OCI-LY1 (cell line): ENCODE data around the gene BCORL1.

Experiments used
- H2AFZ ChIP-seq: fragments of 200-600 bp; sonication (generic), shearing (Covaris generic); 2 replicates; pipeline ENCODE4 v1.6.0; 2014; ENCODE audit warnings: antibody characterized with exemption, mild to moderate bottlenecking, low read length
- H3F3A ChIP-seq: fragments of 200-600 bp; sonication (generic), shearing (Covaris generic); 2 replicates; pipeline ENCODE4 v1.6.0; 2014; ENCODE audit warnings: mild to moderate bottlenecking, antibody characterized with exemption, low read length, moderate library complexity; ENCODE audit not compliant: insufficient read depth
- H3K27ac ChIP-seq: fragments of 200-600 bp; sonication (generic); 2 replicates; pipeline ENCODE4 v1.5.1; 2014; ENCODE audit warnings: low read length, mixed run types, mild to moderate bottlenecking, low read depth; ENCODE audit not compliant: poor library complexity, severe bottlenecking
- H3K27me3 ChIP-seq: fragments of 200-600 bp; sonication (generic); 2 replicates; pipeline ENCODE4 v1.6.0; 2014; ENCODE audit warnings: antibody characterized with exemption, mild to moderate bottlenecking, low read length, moderate library complexity; ENCODE audit not compliant: insufficient read depth
- H3K36me3 ChIP-seq: fragments of 200-600 bp; sonication (generic); 2 replicates; pipeline ENCODE4 v1.6.1; 2014; ENCODE audit warnings: mild to moderate bottlenecking, antibody characterized with exemption, low read length, moderate library complexity, mixed read lengths; ENCODE audit not compliant: insufficient read depth
- H3K4me1 ChIP-seq: fragments of 200-600 bp; sonication (generic); 2 replicates; pipeline ENCODE4 v1.5.1; 2014; ENCODE audit warnings: mild to moderate bottlenecking, low read length, moderate library complexity; ENCODE audit not compliant: insufficient read depth, severe bottlenecking
- H3K4me2 ChIP-seq: fragments of 200-600 bp; sonication (generic), shearing (Covaris generic); 2 replicates; pipeline ENCODE4 v1.6.1; 2014; ENCODE audit warnings: low read length
- H3K4me3 ChIP-seq: fragments of 200-600 bp; sonication (generic); 2 replicates; pipeline ENCODE4 v1.5.1; 2014; ENCODE audit warnings: low read length, low read depth, mild to moderate bottlenecking, mixed read lengths; ENCODE audit not compliant: poor library complexity, severe bottlenecking
- H3K79me2 ChIP-seq: fragments of 200-600 bp; shearing (Covaris generic); 2 replicates; pipeline ENCODE4 v1.6.1; 2016; ENCODE audit warnings: mixed run types, low read length, mixed read lengths; ENCODE audit not compliant: insufficient read depth
- H3K9ac ChIP-seq: fragments of 200-600 bp; sonication (generic), shearing (Covaris generic); 2 replicates; pipeline ENCODE4 v1.6.1; 2014; ENCODE audit warnings: mild to moderate bottlenecking, low read length, mixed read lengths
- H3K9me2 ChIP-seq: fragments of 200-600 bp; sonication (generic), shearing (Covaris generic); 2 replicates; pipeline ENCODE4 v1.6.1; 2014; ENCODE audit warnings: low read depth, mild to moderate bottlenecking, low read length, mixed read lengths
- H3K9me3 ChIP-seq: fragments of 200-600 bp; shearing (Covaris generic); 2 replicates; pipeline ENCODE4 v1.6.1; 2014; ENCODE audit warnings: low read length, mixed read lengths
- H4K20me1 ChIP-seq: fragments of 200-600 bp; sonication (generic), shearing (Covaris generic); 2 replicates; pipeline ENCODE4 v1.6.0; 2016; ENCODE audit warnings: mild to moderate bottlenecking, low read length; ENCODE audit not compliant: insufficient read depth
- CTCF ChIP-seq: fragments of 200-600 bp; sonication (generic), shearing (Covaris generic); IDR thresholded peaks from 2 replicates; pipeline ENCODE4 v1.5.1; 2017; ENCODE audit warnings: mild to moderate bottlenecking, antibody characterized with exemption, low read length, moderate library complexity, mixed read lengths
- EZH2 ChIP-seq: fragments of 200-600 bp; sonication (generic), shearing (Covaris generic); IDR thresholded peaks from 2 replicates; pipeline ENCODE4 v1.8.0; 2017; ENCODE audit warnings: borderline replicate concordance, mixed run types, mild to moderate bottlenecking, antibody characterized with exemption, low read length, moderate library complexity, mixed read lengths

BCORL1 gene

GRCh38 chrX:129957241-129958082, 25.0 kb upstream of the BCORL1 start:
- peak overlapping the region; percentile 70 for H3K4me2 ChIP-seq
- H3K9me2 ChIP-seq: no peaks in the 10 kb centered on the region
- H3K27ac ChIP-seq: no peak overlapping the region

GRCh38 chrX:129958083-129958465, 24.4 kb upstream of the BCORL1 start:
- H4K20me1 ChIP-seq: no peaks in the 10 kb centered on the region
- H3K4me2 ChIP-seq: peak overlapping the region; percentile 70
- no peaks in the 10 kb centered on the region for H3K36me3 ChIP-seq
- H3K79me2 ChIP-seq: no peaks in the 10 kb centered on the region
- no peaks in the 10 kb centered on the region for H3K9me2 ChIP-seq
- no peaks in the 10 kb centered on the region for H3K27me3 ChIP-seq
- peaks cover 4% of the 10 kb centered on the region; the same call in 1 of the 2 replicates for H3F3A ChIP-seq
- H3K9ac ChIP-seq: peak overlapping the region; percentile 74; the same call in 1 of the 2 replicates
- no peak overlapping the region for H2AFZ ChIP-seq
- H3K27ac ChIP-seq: no peak overlapping the region
- no peak for TF ChIP-seq EZH2
- TF ChIP-seq CTCF: no peak
- H3K9me3 ChIP-seq: no peaks in the 10 kb centered on the region
- peaks cover 40% of the 10 kb centered on the region for H3K4me1 ChIP-seq
- H3K4me3 ChIP-seq: peak overlapping the region; percentile 62

More at GRCh38 chrX:129957241-129958082, 25.0 kb upstream of the BCORL1 start:
- peaks cover 4% of the 10 kb centered on the region; the same call in 1 of the 2 replicates for H3F3A ChIP-seq
- H3K9me3 ChIP-seq: no peaks in the 10 kb centered on the region
- no peaks in the 10 kb centered on the region for H3K79me2 ChIP-seq
- H3K4me3 ChIP-seq: peak overlapping the region; percentile 62
- no peak overlapping the region for H2AFZ ChIP-seq
- H4K20me1 ChIP-seq: no peaks in the 10 kb centered on the region
- H3K27me3 ChIP-seq: no peaks in the 10 kb centered on the region
- no peaks in the 10 kb centered on the region for H3K36me3 ChIP-seq
- peak overlapping the region; percentile 74 for H3K9ac ChIP-seq
- peaks cover 44% of the 10 kb centered on the region for H3K4me1 ChIP-seq
- no peak for TF ChIP-seq CTCF
- no peak for TF ChIP-seq EZH2

GRCh38 chrX:129958814-129959492, 23.5 kb upstream of the BCORL1 start:
- H2AFZ ChIP-seq: no peak overlapping the region

More at GRCh38 chrX:129958814-129959492, 23.5 kb upstream of the BCORL1 start:
- no peak overlapping the region for H3K4me2 ChIP-seq
- H3K4me3 ChIP-seq: no peak overlapping the region
- no peak overlapping the region; the same call in 1 of the 2 replicates for H3K9ac ChIP-seq
- H3K9me3 ChIP-seq: no peaks in the 10 kb centered on the region
- H4K20me1 ChIP-seq: no peaks in the 10 kb centered on the region
- no peak for TF ChIP-seq EZH2
- TF ChIP-seq CTCF: no peak
- H3F3A ChIP-seq: peaks cover 4% of the 10 kb centered on the region; the same call in 1 of the 2 replicates
- no peaks in the 10 kb centered on the region for H3K9me2 ChIP-seq
- peaks cover 35% of the 10 kb centered on the region for H3K4me1 ChIP-seq
- H3K79me2 ChIP-seq: no peaks in the 10 kb centered on the region
- H3K27me3 ChIP-seq: no peaks in the 10 kb centered on the region
- no peak overlapping the region for H3K27ac ChIP-seq
- H3K36me3 ChIP-seq: no peaks in the 10 kb centered on the region
